Thoracic aorta (tissue), 2 donors: ENCODE data around the gene CALHM3. TPM values are rescaled to one million over a fixed set of nuclear protein-coding genes. Genes with fewer than 3 reads are reported as not detected.

Experiments used
- ATAC-seq: fragments of 150-250 bp; one replicate; pipeline ENCODE4 v1.8.0; 2017; ENCODE audit warnings: low read depth; ENCODE audit not compliant: insufficient number of reproducible peaks, low FRiP score
- DNase-seq: peaks from one replicate; pipeline ENCODE4 v3.0.0-alpha.2; 2020; ENCODE audit warnings: low spot score
- H3K27ac ChIP-seq, 2 donors: fragments of 200-600 bp; sonication (generic); 1 replicate in 1 of 2; 2 replicates in 1 of 2; pipeline ENCODE4 v1.5.1; 2016; ENCODE audit warnings: mild to moderate bottlenecking in 2 of 2, moderate library complexity in 2 of 2
- H3K27me3 ChIP-seq: fragments of 200-600 bp; sonication (generic); replicated peaks from 2 replicates; pipeline ENCODE4 v1.6.0; 2016; ENCODE audit warnings: mild to moderate bottlenecking; ENCODE audit not compliant: insufficient read depth
- H3K36me3 ChIP-seq: fragments of 200-600 bp; sonication (generic); one replicate; pipeline ENCODE4 v1.5.1; 2016
- H3K4me1 ChIP-seq, 2 donors: fragments of 200-600 bp; sonication (generic); 1 replicate in 1 of 2; 2 replicates in 1 of 2; pipeline versions ENCODE4 v1.5.1 to v1.6.0; 2016; ENCODE audit warnings: low read depth in 2 of 2, mild to moderate bottlenecking in 1 of 2; ENCODE audit not compliant: control insufficient read depth in 1 of 2
- H3K4me3 ChIP-seq: fragments of 200-600 bp; sonication (generic); 2 replicates; pipeline ENCODE4 v1.5.1; 2016; ENCODE audit warnings: mild to moderate bottlenecking
- H3K9me3 ChIP-seq: fragments of 200-600 bp; sonication (generic); 2 replicates; pipeline ENCODE4 v1.5.1; 2016
- CTCF ChIP-seq: fragments of 200-600 bp; sonication (generic); IDR thresholded peaks from one replicate; pipeline ENCODE4 v1.5.1; 2019; ENCODE audit warnings: antibody characterized with exemption
- total RNA-seq, 2 donors: library from RNA; depleted of rRNA; stranded (reverse); fragments of >200 nt; gene quantifications; one replicate each; pipeline versions ENCODE4 v1.1.0 to v1.2.3, GENCODE V29; 2016

CALHM3 gene
- total RNA-seq, 2 donors from 2014 or later: not detected

- Histone ChIP-seq H3K27me3 (no peaks in the 10 kb centered on the region), H3K4me3 (peak overlapping the region; percentile 80), H3K36me3 (no peaks in the 10 kb centered on the region), H3K27ac (no peak overlapping the region), H3K9me3 (no peaks in the 10 kb centered on the region), H3K4me1 (peaks cover 5 to 18% of the 10 kb centered on the region in 2 donors)
- TF ChIP-seq CTCF: no peak
- no peak for ATAC-seq
- no peak for DNase-seq
Measured at GRCh38 chr10:103493916-103494877, 15.2 kb upstream of the CALHM3 start.

DNA sequence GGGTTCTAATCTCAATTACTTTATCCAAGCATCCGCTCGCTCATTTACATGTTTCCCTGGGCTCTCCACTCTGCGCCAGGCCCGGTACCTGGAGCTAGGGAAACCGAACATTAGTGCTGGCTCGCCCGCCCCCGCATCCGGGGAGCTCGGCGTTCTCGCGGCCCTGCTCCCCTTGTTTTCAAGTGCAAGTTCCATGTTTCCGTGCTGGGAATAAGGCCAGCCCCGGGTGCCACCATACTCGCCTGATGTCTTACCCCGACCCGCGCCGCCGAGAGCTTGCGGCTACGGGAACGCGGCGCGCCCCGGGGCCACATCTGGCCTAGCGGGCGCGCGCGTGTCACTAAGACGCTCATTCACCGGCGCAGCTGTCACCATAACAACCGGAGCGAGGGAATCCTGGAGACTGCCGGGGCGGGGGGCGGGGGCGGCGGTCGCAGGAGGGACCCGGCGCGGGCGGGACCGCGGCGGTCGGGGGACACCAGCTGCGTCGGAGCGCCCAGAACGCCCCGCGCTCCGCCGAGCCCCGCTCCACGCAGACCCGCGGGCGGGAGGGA is 14.4 kb upstream of the CALHM3 start, which contains the start of gene NEURL1:
NEURL1 (plus strand) TSS at position 344 of the 554 bp plus-strand sequence. CDS start 683 bp downstream, outside the sequence.
- no peak within 1 kb of the TSS for H3K27ac ChIP-seq
- H3K4me1 ChIP-seq: peaks cover 5 to 18% of the 10 kb centered on the region in 2 donors
- H3K36me3 ChIP-seq: no peaks in the 10 kb centered on the region
- no peak for DNase-seq
- ATAC-seq: no peak
- no peaks in the 10 kb centered on the region for H3K9me3 ChIP-seq
- H3K4me3 ChIP-seq: peak within 1 kb of the TSS; percentile 80
- no peaks in the 10 kb centered on the region for H3K27me3 ChIP-seq
- TF ChIP-seq CTCF: no peak

DNA sequence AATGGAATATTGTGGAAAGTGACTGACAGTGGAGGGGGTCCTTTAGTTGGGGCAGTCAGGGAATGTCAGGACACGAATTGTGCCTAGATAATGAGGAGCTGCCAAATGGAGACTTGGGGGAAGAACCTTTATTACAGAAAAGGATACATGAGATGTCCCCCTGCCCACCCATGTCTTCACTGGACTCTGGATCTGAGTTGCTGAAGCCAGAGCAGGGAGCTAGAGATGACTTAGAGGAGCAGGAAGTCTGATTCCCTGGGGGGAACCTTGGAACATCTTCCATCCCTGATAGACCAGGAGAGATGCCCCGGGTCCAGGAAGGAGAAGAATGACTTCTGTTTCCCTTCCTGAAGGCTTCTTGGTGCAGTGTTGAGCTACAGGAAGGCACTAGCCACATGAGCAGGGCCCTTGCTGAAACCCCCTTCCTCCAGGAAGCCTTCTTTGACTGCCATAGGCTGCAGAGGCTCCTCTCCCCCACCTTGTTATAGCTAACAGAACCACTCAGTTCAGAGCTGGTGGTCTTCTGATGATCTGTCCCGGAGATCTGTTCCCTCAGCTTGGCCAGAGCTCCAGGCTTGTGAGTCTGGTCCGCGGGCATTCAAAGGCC is 13.7 kb upstream of the CALHM3 start:
- no peaks in the 10 kb centered on the region for H3K9me3 ChIP-seq
- no peaks in the 10 kb centered on the region for H3K36me3 ChIP-seq
- no peak overlapping the region for H3K27ac ChIP-seq
- H3K4me3 ChIP-seq: no peak overlapping the region
- no peaks in the 10 kb centered on the region for H3K27me3 ChIP-seq
- DNase-seq (no peak), ATAC-seq (no peak)
- H3K4me1 ChIP-seq: peaks cover 5 to 18% of the 10 kb centered on the region in 2 donors
- no peak for TF ChIP-seq CTCF

GRCh38 chr10:103491729-103492364 is 12.8 kb upstream of the CALHM3 start:
- Histone ChIP-seq H3K27me3 (no peaks in the 10 kb centered on the region), H3K27ac (no peak overlapping the region), H3K4me3 (no peak overlapping the region), H3K9me3 (no peaks in the 10 kb centered on the region), H3K4me1 (peaks cover 5 to 18% of the 10 kb centered on the region in 2 donors), H3K36me3 (no peaks in the 10 kb centered on the region)
- no peak for DNase-seq
- no peak for TF ChIP-seq CTCF
- ATAC-seq: no peak

DNA sequence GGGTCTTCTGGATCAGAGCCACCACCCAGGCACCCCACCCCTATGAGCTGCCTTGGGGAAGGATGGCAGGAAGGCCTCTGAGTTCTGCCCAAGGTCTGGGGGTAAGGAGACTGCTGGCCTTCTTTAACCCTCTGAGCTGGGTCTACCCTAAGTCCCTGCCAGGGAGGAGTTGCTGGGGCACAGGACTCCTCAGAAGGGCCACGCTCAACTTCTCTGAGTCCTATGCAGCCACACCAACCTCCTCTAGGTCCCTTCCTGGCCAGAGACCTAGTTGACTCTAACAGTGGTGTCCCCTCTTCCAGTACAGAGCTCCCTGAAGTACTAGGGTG is 11.9 kb upstream of the CALHM3 start:
- H3K9me3 ChIP-seq: no peaks in the 10 kb centered on the region
- no peak for DNase-seq
- no peak for TF ChIP-seq CTCF
- H3K4me1 ChIP-seq: peaks cover 5 to 18% of the 10 kb centered on the region in 2 donors
- no peaks in the 10 kb centered on the region for H3K36me3 ChIP-seq
- H3K27ac ChIP-seq: no peak overlapping the region
- no peak overlapping the region for H3K4me3 ChIP-seq
- no peaks in the 10 kb centered on the region for H3K27me3 ChIP-seq
- no peak for ATAC-seq
